K562 (cell line): ENCODE results near the gene C10orf143. TPM values are rescaled to one million over a fixed set of nuclear protein-coding genes. Genes with fewer than 3 reads are reported as not detected.
A peak's percentile ranks its signal among the peaks of the same experiment; 100 is the strongest.

Experiments used
- ARID1B ChIP-seq: fragments of 450-650 bp; IDR thresholded peaks from 2 replicates; pipeline ENCODE4 v1.6.1; 2016; ENCODE audit warnings: antibody characterized with exemption, mild to moderate bottlenecking, inconsistent platforms
- CBFA2T3 ChIP-seq: fragments of 450-650 bp; IDR thresholded peaks from 2 replicates; pipeline ENCODE4 v1.6.1; 2017
- DPF2 ChIP-seq: fragments of 450-650 bp; IDR thresholded peaks from 2 replicates; pipeline ENCODE4 v1.6.1; 2016
- KDM1A ChIP-seq, 2 experiments: fragments of 450-650 bp; IDR thresholded peaks; 2 replicates each; pipeline ENCODE4 v1.6.1; 2016; ENCODE audit warnings: mild to moderate bottlenecking in 2 of 2
- NCOR1 ChIP-seq: fragments of 450-650 bp; IDR thresholded peaks from 2 replicates; pipeline ENCODE4 v1.6.1; 2016; ENCODE audit warnings: mild to moderate bottlenecking, moderate library complexity
- NFIC ChIP-seq: fragments of 450-650 bp; IDR thresholded peaks from 2 replicates; pipeline ENCODE4 v1.6.1; 2017; ENCODE audit warnings: mild to moderate bottlenecking, inconsistent platforms
- NRF1 ChIP-seq, 2 experiments: fragments of 450-650 bp; IDR thresholded peaks in 1 of 2; conservative IDR thresholded peaks in 1 of 2; 2 replicates each; pipeline ENCODE4 v1.6.1; 2014; ENCODE audit warnings: mild to moderate bottlenecking in 2 of 2
- PKNOX1 ChIP-seq: fragments of 450-650 bp; IDR thresholded peaks from 2 replicates; pipeline ENCODE4 v1.6.1; 2016
- SOX6 ChIP-seq: fragments of 450-650 bp; IDR thresholded peaks from 2 replicates; pipeline ENCODE4 v1.6.1; 2014; ENCODE audit warnings: mild to moderate bottlenecking
- TEAD4 ChIP-seq, 2 experiments: sonication (generic) in 1 of 2; formaldehyde crosslinking in 1 of 2; IDR thresholded peaks; 2 replicates each; pipeline versions ENCODE4 v1.6.1 to v1.8.0; 2012 to 2022; ENCODE audit warnings: borderline replicate concordance in 1 of 2, inconsistent platforms in 1 of 2, low read length in 1 of 2, mild to moderate bottlenecking in 1 of 2, missing genetic modification reagents in 1 of 2
- ZFP91 ChIP-seq: sonication (generic); formaldehyde crosslinking; IDR thresholded peaks from 2 replicates; pipeline ENCODE4 v1.8.0; 2022; ENCODE audit warnings: mild to moderate bottlenecking, missing genetic modification reagents
- ZNF24 ChIP-seq: fragments of 450-650 bp; IDR thresholded peaks from 2 replicates; pipeline ENCODE4 v1.6.1; 2016
- polyA plus RNA-seq, 8 experiments: library from polyadenylated mRNA; depleted of rRNA in 4 of 8; stranded (reverse) in 5 of 8; unstranded in 3 of 8; fragments of >200 nt; fragmentation: Nextera tagmentation in 2 of 8; fragmentation: Illumina TruSeq in 1 of 8; extraction: Ambion mirVana in 2 of 8; extraction: Trizol in 1 of 8; gene quantifications; 2 replicates each; pipeline versions ENCODE4 v1.2.1 to v1.2.3, GENCODE V29; 2011 to 2014; ENCODE audit warnings: inconsistent platforms in 1 of 8, missing spikeins in 1 of 8
- total RNA-seq, 7 experiments: library from RNA; depleted of rRNA in 6 of 7; stranded (reverse); fragments of >200 nt in 6 of 7; fragmentation: Illumina TruSeq in 2 of 7; extraction: Trizol in 2 of 7; gene quantifications; 2 replicates each; pipeline versions ENCODE4 v1.2.1 to v1.2.3, GENCODE V29; 2011 to 2021; ENCODE audit warnings: low replicate concordance in 1 of 7
- TF ChIP-seq, protein P1 (sequence below): sonication (generic); formaldehyde crosslinking; IDR thresholded peaks from 2 replicates; pipeline ENCODE4 v1.4.0; 2020; ENCODE audit warnings: mild to moderate bottlenecking, missing genetic modification reagents

The C10orf143 gene
- total and polyA plus RNA-seq, 9 of the 15 experiments (the other 6 are each of a cell fraction or from before 2014, with no cell fraction given) = 0.07 to 0.42 (median 0.25) TPM; not detected in 2

GRCh38 chr10:130141460-130141859 lies 30.8 kb upstream of the C10orf143 start (continued):
- TF ChIP-seq PKNOX1 = peak; percentile 80
- peak; percentile 36 to 62; a peak in 3 of 4 replicates for TF ChIP-seq KDM1A (IDR thresholded peaks at IDR 0.05)
- peak; percentile 50 for TF ChIP-seq NCOR1
- peak; percentile 68 for TF ChIP-seq TEAD4 (IDR thresholded peaks at IDR 0.05; ENCODE audit: low read length)
- TF ChIP-seq TEAD4 (CRISPR knock-in tag; IDR thresholded peaks at IDR 0.05; ENCODE audit: borderline replicate concordance) = no peak
- TF ChIP-seq NRF1 (conservative IDR thresholded peaks at IDR 0.05 in 1 of 2, IDR thresholded peaks at IDR 0.05 in 1 of 2) = no peak
- TF ChIP-seq, protein P1, sequence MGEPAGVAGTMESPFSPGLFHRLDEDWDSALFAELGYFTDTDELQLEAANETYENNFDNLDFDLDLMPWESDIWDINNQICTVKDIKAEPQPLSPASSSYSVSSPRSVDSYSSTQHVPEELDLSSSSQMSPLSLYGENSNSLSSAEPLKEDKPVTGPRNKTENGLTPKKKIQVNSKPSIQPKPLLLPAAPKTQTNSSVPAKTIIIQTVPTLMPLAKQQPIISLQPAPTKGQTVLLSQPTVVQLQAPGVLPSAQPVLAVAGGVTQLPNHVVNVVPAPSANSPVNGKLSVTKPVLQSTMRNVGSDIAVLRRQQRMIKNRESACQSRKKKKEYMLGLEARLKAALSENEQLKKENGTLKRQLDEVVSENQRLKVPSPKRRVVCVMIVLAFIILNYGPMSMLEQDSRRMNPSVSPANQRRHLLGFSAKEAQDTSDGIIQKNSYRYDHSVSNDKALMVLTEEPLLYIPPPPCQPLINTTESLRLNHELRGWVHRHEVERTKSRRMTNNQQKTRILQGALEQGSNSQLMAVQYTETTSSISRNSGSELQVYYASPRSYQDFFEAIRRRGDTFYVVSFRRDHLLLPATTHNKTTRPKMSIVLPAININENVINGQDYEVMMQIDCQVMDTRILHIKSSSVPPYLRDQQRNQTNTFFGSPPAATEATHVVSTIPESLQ (CRISPR knock-in tag) = no peak
- no peak for TF ChIP-seq ZNF24
- peak; percentile 71 for TF ChIP-seq SOX6
- no peak for TF ChIP-seq ZFP91 (CRISPR knock-in tag)
- peak; percentile 86 for TF ChIP-seq NFIC
- TF ChIP-seq CBFA2T3 = peak; percentile 73
- TF ChIP-seq DPF2 = peak; percentile 44; the same call in 1 of the 2 replicates
- TF ChIP-seq ARID1B = peak; percentile 76
- TF ChIP-seq, all 486 proteins: peak for 15
